Fibroblast of pulmonary artery (primary cell): ENCODE results near the gene CHRNA4.

Experiments
- DNase-seq: peaks from one replicate; pipeline ENCODE4 v3.0.0-alpha.2; 2010; ENCODE audit warnings: low read depth
- H3K4me3 ChIP-seq: replicated peaks from 2 replicates; pipeline ENCODE4 v1.5.1; 2011; ENCODE audit warnings: low read depth, mild to moderate bottlenecking, control low read depth, low read length, moderate library complexity
- CTCF ChIP-seq: IDR thresholded peaks from 2 replicates; pipeline ENCODE4 v1.5.1; 2011; ENCODE audit warnings: mild to moderate bottlenecking, control low read depth, low read length, inconsistent platforms; ENCODE audit errors: missing control alignments

The CHRNA4 gene

GRCh38 chr20:63331741-63332400 lies 29.3 kb downstream of the CHRNA4 start:
- no peak for DNase-seq
- TF ChIP-seq CTCF = no peak

GRCh38 chr20:63330940-63331339 lies 30.2 kb downstream of the CHRNA4 start:
- no peak for DNase-seq
- no peak overlapping the region for H3K4me3 ChIP-seq
- no peak for TF ChIP-seq CTCF

More at GRCh38 chr20:63331741-63332400, 29.3 kb downstream of the CHRNA4 start:
- no peak overlapping the region for H3K4me3 ChIP-seq

- no peak for TF ChIP-seq CTCF
- no peak overlapping the region for H3K4me3 ChIP-seq
- no peak for DNase-seq
Observed at GRCh38 chr20:63330084-63330760, 30.9 kb downstream of the CHRNA4 start.

GRCh38 chr20:63329331-63330083 lies 31.6 kb downstream of the CHRNA4 start:
- no peak overlapping the region for H3K4me3 ChIP-seq
- no peak for DNase-seq
- no peak for TF ChIP-seq CTCF

- no peak overlapping the region for H3K4me3 ChIP-seq
- DNase-seq = no peak
- TF ChIP-seq CTCF = no peak
Observed at GRCh38 chr20:63328718-63329275, 32.4 kb downstream of the CHRNA4 start.

GRCh38 chr20:63328026-63328700 lies 33.0 kb downstream of the CHRNA4 start:
- no peak overlapping the region for H3K4me3 ChIP-seq
- no peak for TF ChIP-seq CTCF
- DNase-seq = no peak
